ENCODE results near the gene NUMBL.

- TF ChIP-seq POLR2A (IDR thresholded peaks at IDR 0.05) (no peak), CTCF (IDR thresholded peaks at IDR 0.05 in 4 of 5, conservative IDR thresholded peaks at IDR 0.05 in 1 of 5) (no peak)
Observed at GRCh38 chr19:40736661-40737060, 46.2 kb upstream of the NUMBL start.

Data from gastrocnemius medialis (tissue), 4 donors.